Calu3 (cell line): ENCODE results near the gene KRT4. TPM values are rescaled to one million over a fixed set of nuclear protein-coding genes. Genes with fewer than 3 reads are reported as not detected.

ENCODE experiments used
- BruUV-seq: library from RNA; stranded (reverse); fragments of 400-500 nt; replicated peaks from 2 replicates; lab custom pipeline; 2021; lab: Mats Ljungman, UMichigan
- CTCF ChIA-PET: fragments of 300-600 bp; sonication (Branson Sonifier 250); formaldehyde crosslinking; loops from one replicate; lab custom pipeline; 2022; ENCODE audit warnings: antibody characterized with exemption; lab: Charles Lee
- DNase-seq: peaks from one replicate; pipeline ENCODE4 v3.0.0; 2022
- H3K27ac Mint-ChIP-seq: one replicate; pipeline ENCODE4 v1.8.0; 2022; ENCODE audit warnings: mixed read lengths; ENCODE audit not compliant: unreplicated experiment
- H3K27me3 Mint-ChIP-seq: one replicate; pipeline ENCODE4 v1.8.0; 2022; ENCODE audit warnings: mixed read lengths; ENCODE audit not compliant: unreplicated experiment
- H3K36me3 Mint-ChIP-seq: one replicate; pipeline ENCODE4 v1.8.0; 2022; ENCODE audit warnings: mild to moderate bottlenecking, moderate library complexity, mixed read lengths; ENCODE audit not compliant: insufficient read depth, unreplicated experiment
- H3K4me1 Mint-ChIP-seq: one replicate; pipeline ENCODE4 v1.8.0; 2022; ENCODE audit warnings: mild to moderate bottlenecking, low read depth, mixed read lengths; ENCODE audit not compliant: unreplicated experiment
- H3K4me3 Mint-ChIP-seq: one replicate; pipeline ENCODE4 v1.8.0; 2022; ENCODE audit warnings: mild to moderate bottlenecking, low read depth, moderate library complexity, mixed read lengths; ENCODE audit not compliant: unreplicated experiment
- H3K9me3 Mint-ChIP-seq: one replicate; pipeline ENCODE4 v1.8.0; 2022; ENCODE audit warnings: low read depth, mixed read lengths; ENCODE audit not compliant: unreplicated experiment
- CTCF ChIP-seq: fragments of 200-600 bp; IDR thresholded peaks from one replicate; pipeline ENCODE4 v1.8.0; 2022; ENCODE audit warnings: antibody characterized with exemption; ENCODE audit not compliant: unreplicated experiment
- intact Hi-C: fragments of 100-400 bp; cut with micrococcal nuclease; formaldehyde crosslinking; loops from one replicate; pipeline ENCODE4 v1.10.0; 2022; ENCODE audit not compliant: unreplicated experiment
- total RNA-seq: library from RNA; stranded (reverse); gene quantifications from 2 replicates; pipeline ENCODE4 v1.2.3, GENCODE V29; 2022

KRT4 gene
- total RNA-seq, 1 experiment from 2014 or later: not detected

GRCh38 chr12:52845946-52846345, 32.0 kb upstream of the KRT4 start:
- intact Hi-C loops: no loop called here
- H3K9me3 Mint-ChIP-seq: no peaks in the 10 kb centered on the region
- H3K4me1 Mint-ChIP-seq: peaks cover 14% of the 10 kb centered on the region
- H3K36me3 Mint-ChIP-seq: peaks cover 5% of the 10 kb centered on the region
- H3K27me3 Mint-ChIP-seq: no peaks in the 10 kb centered on the region
- no TSS peak for BruUV-seq
- TF ChIP-seq CTCF: no peak
- CTCF ChIA-PET: interaction anchor here (0.6 kb wide), 1 partner anchor 693 kb away, joined by 4 read pairs; no protein-coding TSS in a partner anchor
- DNase-seq: no peak
- H3K27ac Mint-ChIP-seq: no peak overlapping the region
- no peak overlapping the region for H3K4me3 Mint-ChIP-seq

- intact Hi-C loops: no loop called here
- H3K27me3 Mint-ChIP-seq: peaks cover 8% of the 10 kb centered on the region
- H3K4me1 Mint-ChIP-seq: peaks cover 14% of the 10 kb centered on the region
- no peak for DNase-seq
- H3K9me3 Mint-ChIP-seq: no peaks in the 10 kb centered on the region
- no peak overlapping the region for H3K4me3 Mint-ChIP-seq
- CTCF ChIA-PET: no interaction called here
- no peak for TF ChIP-seq CTCF
- H3K27ac Mint-ChIP-seq: no peak overlapping the region
- H3K36me3 Mint-ChIP-seq: peaks cover 5% of the 10 kb centered on the region
- BruUV-seq: no TSS peak
Observed at GRCh38 chr12:52844386-52844785, 30.5 kb upstream of the KRT4 start.

- CTCF ChIA-PET: no interaction called here
- no peaks in the 10 kb centered on the region for H3K36me3 Mint-ChIP-seq
- intact Hi-C loops: no loop called here
Observed at GRCh38 chr12:52839436-52840105, 25.7 kb upstream of the KRT4 start.

GRCh38 chr12:52838609-52839435, 24.9 kb upstream of the KRT4 start:
- peaks cover 22% of the 10 kb centered on the region for H3K4me1 Mint-ChIP-seq
- intact Hi-C loops: no loop called here
- no peaks in the 10 kb centered on the region for H3K9me3 Mint-ChIP-seq
- no TSS peak for BruUV-seq
- CTCF ChIA-PET: no interaction called here
- H3K4me3 Mint-ChIP-seq: no peak overlapping the region
- no peaks in the 10 kb centered on the region for H3K36me3 Mint-ChIP-seq
- H3K27ac Mint-ChIP-seq: no peak overlapping the region
- H3K27me3 Mint-ChIP-seq: peaks cover 16% of the 10 kb centered on the region
- TF ChIP-seq CTCF: no peak
- DNase-seq: no peak

More at GRCh38 chr12:52839436-52840105, 25.7 kb upstream of the KRT4 start:
- Mint-ChIP-seq H3K4me1 (peaks cover 22% of the 10 kb centered on the region), H3K9me3 (no peaks in the 10 kb centered on the region), H3K27me3 (peaks cover 16% of the 10 kb centered on the region), H3K27ac (no peak overlapping the region), H3K4me3 (no peak overlapping the region)
- BruUV-seq: no TSS peak
- no peak for TF ChIP-seq CTCF
- no peak for DNase-seq
